HG03575 (cell line): Measurements from ENCODE around the gene GPC3.
"Not testable (repeated sequence)": the region's sequence is repeated elsewhere in the genome, so short reads cannot be mapped to it uniquely, and the experiment has no call there.

Source experiments
- ATAC-seq: cut with Tn5 transposase; IDR thresholded peaks from one replicate; pipeline ENCODE4 v1.9.1; 2021; ENCODE audit not compliant: unreplicated experiment, insufficient number of reproducible peaks, low FRiP score; ENCODE audit errors: extremely low read depth

GPC3 gene

GRCh38 chrX:133985164-133985966 lies at the start of gene GPC3:
Gene GPC3 (minus strand): TSS chrX:133985594.
- ATAC-seq = no peak

DNA sequence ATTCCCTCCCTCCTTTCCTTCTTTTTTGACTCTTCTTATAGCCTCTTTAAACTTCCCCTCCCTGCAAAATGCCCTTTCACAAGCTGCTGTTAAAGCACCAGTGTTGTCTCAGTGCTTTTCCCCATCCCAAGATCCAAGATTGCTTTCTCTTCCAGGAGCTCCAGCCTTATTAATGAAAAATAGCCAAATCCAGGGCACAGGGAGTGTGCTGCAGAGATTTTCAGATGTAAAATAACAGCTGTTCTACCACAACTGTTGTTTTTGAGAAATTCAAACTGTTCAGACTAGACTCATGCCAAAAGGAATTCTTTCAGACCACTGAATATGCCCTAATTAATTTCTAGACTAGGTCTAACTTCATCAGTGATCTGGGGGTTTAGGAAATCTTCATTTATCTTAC lies 47.0 kb upstream of the GPC3 start:
- ATAC-seq = no peak

DNA sequence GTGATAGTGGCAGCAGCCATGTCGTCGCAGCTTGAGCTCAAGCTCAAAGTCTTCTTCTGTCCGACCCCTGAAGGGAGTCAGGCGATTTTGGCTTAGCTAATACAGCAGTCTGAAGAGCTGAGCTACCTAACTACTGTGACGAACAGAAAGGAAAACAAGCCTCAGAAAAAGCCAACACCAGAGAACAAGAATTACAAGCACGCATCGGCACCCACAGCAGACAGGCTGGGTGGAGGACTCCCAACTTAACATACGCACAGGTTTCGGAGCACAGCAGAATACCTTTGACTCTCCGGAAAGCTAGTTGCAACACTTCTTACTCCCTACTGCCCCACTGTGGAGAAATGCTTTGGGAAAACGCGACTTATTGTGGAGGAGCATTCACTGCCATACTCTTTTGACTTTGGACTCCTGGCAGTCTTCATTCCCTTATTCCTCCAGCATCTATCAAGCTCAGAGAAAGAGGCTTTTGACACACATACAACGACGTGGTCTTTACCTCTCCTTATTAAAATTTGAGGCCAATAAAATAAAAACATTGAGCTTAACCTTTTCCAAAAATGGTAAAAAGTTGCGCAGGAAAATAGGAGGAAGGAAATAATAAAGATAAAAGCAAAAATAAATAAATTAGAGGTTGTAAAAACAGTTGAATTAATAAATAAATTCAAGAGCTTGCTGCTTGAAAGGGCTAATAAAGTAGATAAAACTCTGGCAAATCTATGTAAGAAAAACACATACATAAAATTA lies 41.3 kb upstream of the GPC3 start:
- ATAC-seq = no peak

GRCh38 chrX:134025986-134026545 lies 40.7 kb upstream of the GPC3 start:
- ATAC-seq = no peak

GRCh38 chrX:134024686-134025377 lies 39.4 kb upstream of the GPC3 start:
- ATAC-seq = no peak

- ATAC-seq = no peak
Observed at GRCh38 chrX:134023851-134024281, 38.5 kb upstream of the GPC3 start.

DNA sequence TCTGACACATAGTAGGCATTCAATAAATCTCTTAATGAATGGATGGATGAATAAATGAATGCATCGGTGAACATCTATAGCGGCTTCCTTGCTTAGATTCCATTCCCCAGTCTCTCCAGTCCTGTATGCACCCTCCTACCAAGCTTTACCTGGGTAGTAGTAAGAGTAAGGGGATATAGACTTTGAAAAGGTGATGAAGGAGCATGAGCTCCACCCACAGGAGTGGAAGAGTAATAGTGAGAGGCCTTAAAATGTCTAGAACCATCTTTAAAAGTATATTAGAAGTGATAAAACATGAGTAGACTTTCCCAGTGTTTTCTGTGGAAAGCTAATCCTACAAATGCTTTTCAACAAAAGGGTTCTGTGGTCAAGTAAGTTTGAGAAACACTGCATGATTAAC lies 35.5 kb upstream of the GPC3 start:
- ATAC-seq = no peak

DNA sequence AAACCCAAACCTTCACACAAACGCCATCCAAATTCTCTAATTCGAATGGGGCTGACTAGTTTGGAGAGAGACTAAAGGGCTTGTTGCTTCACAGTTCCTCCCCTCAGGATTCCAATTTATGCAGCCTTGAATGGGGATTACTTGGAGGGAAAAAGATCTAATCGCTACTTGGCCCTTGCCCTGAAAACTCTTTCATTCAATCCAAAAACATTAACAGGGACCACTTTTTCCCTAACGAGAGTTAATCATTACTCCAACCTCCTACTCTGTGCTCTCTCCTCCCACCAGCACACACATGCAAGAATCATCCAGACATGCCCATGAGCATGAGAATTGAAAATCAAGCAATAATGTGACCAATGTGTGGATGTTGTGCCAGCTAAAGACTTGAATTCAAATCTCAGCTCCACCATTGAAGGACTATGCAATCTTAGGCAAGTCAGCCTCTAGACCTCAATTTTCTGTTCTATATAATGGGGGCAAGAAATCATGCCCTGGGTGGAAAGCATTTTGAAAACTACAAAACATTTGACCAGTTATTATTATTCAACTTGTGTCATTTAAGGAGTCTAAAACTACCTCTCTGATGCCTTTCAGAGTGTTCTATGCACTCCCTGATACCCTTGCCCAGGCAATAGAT lies 34.3 kb upstream of the GPC3 start:
- no peak for ATAC-seq

DNA sequence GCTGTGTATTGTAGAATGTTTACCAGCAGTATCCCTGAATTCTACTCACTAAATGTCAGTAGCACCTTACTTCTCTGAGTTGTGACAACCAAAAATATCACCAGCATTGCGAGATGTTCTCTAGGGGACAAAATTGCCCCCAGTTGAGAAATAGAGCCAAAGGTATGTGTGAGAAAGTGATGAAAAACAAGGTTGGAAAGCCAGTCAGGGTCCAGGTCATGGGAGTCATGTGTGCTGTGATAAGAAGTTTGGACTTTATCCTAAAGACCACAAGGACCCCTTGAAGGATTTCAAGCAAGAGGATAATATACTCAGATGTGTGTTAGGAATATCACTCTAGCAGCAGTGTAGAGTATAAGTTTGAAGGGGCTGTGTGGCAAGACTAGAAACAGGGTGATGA lies 30.9 kb upstream of the GPC3 start:
- ATAC-seq = not testable (repeated sequence)

- ATAC-seq = not testable (repeated sequence)
Observed at GRCh38 chrX:134015510-134015909, 30.1 kb upstream of the GPC3 start.

- ATAC-seq = no peak
Observed at GRCh38 chrX:134013524-134013923, 28.1 kb upstream of the GPC3 start.

DNA sequence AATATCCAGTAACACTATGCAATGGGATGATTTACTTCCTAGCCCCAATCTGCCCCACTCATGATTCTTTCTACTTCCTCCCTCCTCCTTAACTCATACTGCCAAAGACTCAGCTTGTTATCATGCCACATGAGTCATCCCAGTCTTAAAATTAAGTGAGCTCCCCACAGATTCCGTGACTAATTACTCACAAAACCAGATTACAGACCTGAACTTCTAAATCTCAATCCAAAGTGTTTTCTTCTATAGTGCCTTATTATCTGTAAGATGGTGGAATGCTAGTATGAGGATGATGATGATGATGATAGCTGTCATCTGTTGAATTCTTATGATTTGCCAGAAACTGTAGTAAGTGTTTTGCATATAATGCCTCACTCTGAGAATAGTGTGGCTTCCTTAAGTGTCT lies 27.7 kb upstream of the GPC3 start:
- no peak for ATAC-seq

GRCh38 chrX:134010690-134011089 lies 25.3 kb upstream of the GPC3 start:
- ATAC-seq = no peak

- ATAC-seq = no peak
Observed at GRCh38 chrX:134007716-134008115, 22.3 kb upstream of the GPC3 start.

- no peak for ATAC-seq
Observed at GRCh38 chrX:134006484-134007161, 21.2 kb upstream of the GPC3 start.

DNA sequence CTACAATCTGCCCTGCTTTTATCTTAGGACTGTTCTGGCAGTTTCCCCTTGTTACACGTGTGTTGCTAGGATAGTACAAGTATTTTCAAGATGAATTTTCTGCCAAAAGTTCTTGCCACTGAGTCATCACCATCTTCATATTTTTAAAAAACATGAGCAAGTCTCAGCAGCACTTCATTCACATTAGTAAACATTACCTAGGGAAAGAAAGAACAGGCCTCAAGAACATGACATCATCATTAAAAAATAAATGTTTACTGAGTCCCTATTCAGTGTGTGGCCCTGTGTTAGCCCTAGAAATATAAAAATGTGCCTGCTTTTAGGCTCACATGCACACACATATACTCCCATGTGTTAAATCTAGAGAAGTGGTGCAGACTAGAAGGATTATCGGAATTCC lies 18.7 kb upstream of the GPC3 start:
- no peak for ATAC-seq

GRCh38 chrX:134002921-134003615 lies 17.7 kb upstream of the GPC3 start:
- ATAC-seq = no peak
